HepG2 (cell line): Measurements from ENCODE around the gene ERCC6L2. TPM values are rescaled to one million over a fixed set of nuclear protein-coding genes. Genes with fewer than 3 reads are reported as not detected.

Experiments
- ATAC-seq: fragments of 200-7000 bp; cut with Tn5 transposase; 3 replicates; pipeline ENCODE4 v1.9.1; 2020; ENCODE audit warnings: mild to moderate bottlenecking, moderate library complexity
- BruUV-seq: library from RNA; stranded (reverse); fragments of 400-500 nt; replicated peaks from 2 replicates; lab custom pipeline; 2021; lab: Mats Ljungman, UMichigan
- CTCF ChIA-PET: fragments of 300-600 bp; formaldehyde crosslinking; extraction: SDS; loops from one replicate; lab custom pipeline; 2021; ENCODE audit warnings: low total read pairs, inconsistent platforms, low intra/inter-chr PET ratio; lab: Yijun Ruan, JAX
- POLR2A ChIA-PET: fragments of 350-600 bp; sonication (Branson Sonifier 250); formaldehyde crosslinking; loops from one replicate; lab custom pipeline; 2020; ENCODE audit warnings: antibody characterized with exemption, inconsistent platforms; lab: Yijun Ruan, JAX
- DNase-seq: peaks from one replicate; pipeline ENCODE4 v3.0.0-alpha.2; 2015; ENCODE audit warnings: low spot score
- FAIRE-seq: peaks from 3 replicates; lab custom pipeline; 2011; peaks lifted over from hg19 to GRCh38; lab: Jason Lieb, UNC
- H2AFZ ChIP-seq: one replicate; pipeline ENCODE4 v1.6.1; 2011; ENCODE audit warnings: low read length, inconsistent platforms
- H3K27ac ChIP-seq: fragments of 300-600 bp; 3 replicates; pipeline ENCODE4 v1.8.0; 2011; ENCODE audit warnings: mixed run types, mild to moderate bottlenecking, mixed read lengths, low read length, inconsistent platforms; ENCODE audit not compliant: insufficient read depth; ENCODE audit errors: extremely low read length
- H3K27me3 ChIP-seq, 2 experiments: fragments of 200-600 bp in 1 of 2; 2 replicates in 1 of 2; 3 replicates in 1 of 2; pipeline versions ENCODE4 v1.6.0 to v1.8.0; 2011; ENCODE audit warnings: low read length in 2 of 2, mild to moderate bottlenecking in 2 of 2, moderate library complexity in 2 of 2, inconsistent platforms in 1 of 2; ENCODE audit not compliant: insufficient read depth in 2 of 2, control insufficient read depth in 1 of 2
- H3K36me3 ChIP-seq, 2 experiments: fragments of 200-600 bp in 1 of 2; replicated peaks in 1 of 2; 2 replicates in 1 of 2; 3 replicates in 1 of 2; pipeline versions ENCODE4 v1.5.1 to v1.8.0; 2011; ENCODE audit warnings: low read length in 2 of 2, inconsistent platforms in 1 of 2; ENCODE audit not compliant: insufficient read depth in 2 of 2, control insufficient read depth in 1 of 2
- H3K4me1 ChIP-seq: 2 replicates; pipeline ENCODE4 v1.5.1; 2012; ENCODE audit warnings: low read length, inconsistent platforms; ENCODE audit not compliant: insufficient read depth
- H3K4me2 ChIP-seq: 2 replicates; pipeline ENCODE4 v1.6.0; 2011; ENCODE audit warnings: low read depth, low read length, inconsistent platforms
- H3K4me3 ChIP-seq, 3 experiments: fragments of 200-600 bp in 1 of 3; sonication (generic), shearing (Covaris generic) in 1 of 3; replicated peaks in 1 of 3; 2 replicates each; pipeline ENCODE4 v1.5.1; 2011 to 2016; ENCODE audit warnings: low read length in 3 of 3, inconsistent platforms in 2 of 3, low read depth in 2 of 3, mild to moderate bottlenecking in 2 of 3, control low read depth in 1 of 3, mixed read lengths in 1 of 3; ENCODE audit not compliant: insufficient read depth in 1 of 3
- H3K79me2 ChIP-seq: one replicate; pipeline ENCODE4 v1.6.1; 2011; ENCODE audit warnings: low read length, inconsistent platforms; ENCODE audit not compliant: insufficient read depth
- H3K9ac ChIP-seq: 2 replicates; pipeline ENCODE4 v1.6.0; 2011; ENCODE audit warnings: mild to moderate bottlenecking, low read depth, low read length, inconsistent platforms; ENCODE audit not compliant: insufficient read depth
- H3K9me3 ChIP-seq: 2 replicates; pipeline ENCODE4 v1.5.1; 2012; ENCODE audit warnings: mild to moderate bottlenecking, low read length
- H4K20me1 ChIP-seq: 2 replicates; pipeline ENCODE4 v1.6.0; 2011; ENCODE audit warnings: inconsistent platforms, mild to moderate bottlenecking, low read length, moderate library complexity; ENCODE audit not compliant: insufficient read depth
- ATM ChIP-seq: fragments of 450-650 bp; IDR thresholded peaks from 2 replicates; pipeline ENCODE4 v1.7.1; 2017; ENCODE audit warnings: mild to moderate bottlenecking, borderline replicate concordance
- EZH2 ChIP-seq: conservative IDR thresholded peaks from 2 replicates; pipeline ENCODE4 v1.6.1; 2012; ENCODE audit warnings: mild to moderate bottlenecking, low read depth, low read length, moderate library complexity
- HBP1 ChIP-seq: IDR thresholded peaks from 2 replicates; pipeline ENCODE4 v1.6.1; 2016; ENCODE audit warnings: low read depth, control low read depth
- HNRNPLL ChIP-seq: fragments of 200-400 bp; formaldehyde crosslinking; IDR thresholded peaks from 2 replicates; pipeline ENCODE4 v1.6.1; 2017; ENCODE audit warnings: mild to moderate bottlenecking, low read depth, low read length; ENCODE audit not compliant: poor library complexity, severe bottlenecking
- HOXA5 ChIP-seq: sonication (generic); formaldehyde crosslinking; IDR thresholded peaks from 2 replicates; pipeline ENCODE4 v1.4.0; 2020; ENCODE audit warnings: missing genetic modification reagents
- KLF16 ChIP-seq, 2 experiments: sonication (generic) in 1 of 2; formaldehyde crosslinking in 1 of 2; IDR thresholded peaks; 2 replicates each; pipeline versions ENCODE4 v1.6.1 to v1.8.0; 2016 to 2023; ENCODE audit warnings: missing genetic modification reagents in 2 of 2, missing compliant biosample characterization in 1 of 2
- MAF1 ChIP-seq: sonication (generic); formaldehyde crosslinking; IDR thresholded peaks from 2 replicates; pipeline ENCODE4 v1.5.0; 2020; ENCODE audit warnings: missing genetic modification reagents, borderline replicate concordance
- MED1 ChIP-seq: sonication (generic); formaldehyde crosslinking; IDR thresholded peaks from 2 replicates; pipeline ENCODE4 v1.4.0; 2020; ENCODE audit warnings: missing genetic modification reagents
- NR2F6 ChIP-seq, 2 experiments: IDR thresholded peaks; 2 replicates each; pipeline ENCODE4 v1.6.1; 2016; ENCODE audit warnings: antibody characterized with exemption in 1 of 2, mild to moderate bottlenecking in 1 of 2
- PRPF4 ChIP-seq: fragments of 200-400 bp; formaldehyde crosslinking; IDR thresholded peaks from 2 replicates; pipeline ENCODE4 v1.6.1; 2016; ENCODE audit warnings: low read length, low read depth; ENCODE audit not compliant: poor library complexity, severe bottlenecking
- SCMH1 ChIP-seq: sonication (generic); formaldehyde crosslinking; IDR thresholded peaks from 2 replicates; pipeline ENCODE4 v1.9.0; 2021; ENCODE audit warnings: missing genetic modification reagents, mild to moderate bottlenecking, borderline replicate concordance
- SETDB1 ChIP-seq: sonication (generic); formaldehyde crosslinking; IDR thresholded peaks from 2 replicates; pipeline ENCODE4 v1.5.1; 2020; ENCODE audit warnings: missing genetic modification reagents, mild to moderate bottlenecking, borderline replicate concordance
- TRIM22 ChIP-seq: fragments of 450-650 bp; IDR thresholded peaks from 2 replicates; pipeline ENCODE4 v1.6.1; 2017
- ZNF10 ChIP-seq: sonication (generic); formaldehyde crosslinking; IDR thresholded peaks from 2 replicates; pipeline ENCODE4 v1.4.0; 2020; ENCODE audit warnings: mild to moderate bottlenecking, low read depth, missing genetic modification reagents, borderline replicate concordance
- ZNF136 ChIP-seq: sonication (generic); formaldehyde crosslinking; IDR thresholded peaks from 2 replicates; pipeline ENCODE4 v1.8.1; 2022; ENCODE audit warnings: low read depth, mild to moderate bottlenecking, moderate library complexity, missing genetic modification reagents
- ZNF234 ChIP-seq: sonication (generic); formaldehyde crosslinking; conservative IDR thresholded peaks from 2 replicates; pipeline ENCODE4 v1.5.1; 2020; ENCODE audit warnings: mild to moderate bottlenecking, missing genetic modification reagents
- ZNF367 ChIP-seq: sonication (generic); formaldehyde crosslinking; IDR thresholded peaks from 2 replicates; pipeline ENCODE4 v1.4.0; 2020; ENCODE audit warnings: missing genetic modification reagents, borderline replicate concordance
- ZNF441 ChIP-seq: sonication (generic); formaldehyde crosslinking; IDR thresholded peaks from 2 replicates; pipeline ENCODE4 v1.7.0; 2021; ENCODE audit warnings: missing genetic modification reagents, borderline replicate concordance
- ZNF672 ChIP-seq: sonication (generic); formaldehyde crosslinking; IDR thresholded peaks from 2 replicates; pipeline ENCODE4 v1.8.1; 2022; ENCODE audit warnings: missing genetic modification reagents
- ZNF703 ChIP-seq: sonication (generic); formaldehyde crosslinking; IDR thresholded peaks from 2 replicates; pipeline ENCODE4 v1.5.1; 2020; ENCODE audit warnings: missing genetic modification reagents, mild to moderate bottlenecking, moderate library complexity, borderline replicate concordance
- ZNF720 ChIP-seq: sonication (generic); formaldehyde crosslinking; IDR thresholded peaks from 2 replicates; pipeline ENCODE4 v1.4.0; 2020; ENCODE audit warnings: missing genetic modification reagents
- WGBS: methylation state at CpG from one replicate; pipeline ENCODE4 v1.1.6; 2017; ENCODE audit warnings: low lambda C conversion rate; 5-methylcytosine and 5-hydroxymethylcytosine counted together
- in situ Hi-C: cut with HindIII; loops from 2 replicates; pipeline ENCODE4 v1.10.0; 2017; ENCODE audit warnings: low pct_unique_long_range_greater_than_20kb; ENCODE audit not compliant: extremely low pct_ligation_motif_present
- intact Hi-C: fragments of 100-400 bp; cut with micrococcal nuclease; formaldehyde crosslinking; loops from one replicate; pipeline ENCODE4 v1.10.0; 2022; ENCODE audit not compliant: unreplicated experiment
- polyA plus RNA-seq, 8 experiments: library from polyadenylated mRNA; depleted of rRNA in 3 of 8; stranded (reverse) in 7 of 8; unstranded in 1 of 8; fragments of >200 nt; fragmentation: Illumina TruSeq in 4 of 8; extraction: Trizol in 4 of 8; gene quantifications; 2 replicates each; pipeline versions ENCODE4 v1.2.1 to v1.2.3, GENCODE V29; 2011 to 2016; ENCODE audit warnings: low read depth in 4 of 8, missing spikeins in 1 of 8, mixed read lengths in 1 of 8; ENCODE audit not compliant: insufficient read depth in 1 of 8
- total RNA-seq, 5 experiments: library from RNA; depleted of rRNA; stranded (reverse); fragments of >200 nt; fragmentation: Illumina TruSeq; extraction: Trizol; gene quantifications; 2 replicates each; pipeline ENCODE4 v1.2.3, GENCODE V29; 2016; ENCODE audit warnings: low read depth in 1 of 5

Gene ERCC6L2
- total and polyA plus RNA-seq, 2 of the 13 experiments (the other 11 are each of a cell fraction or from before 2014, with no cell fraction given): 13.4 to 45.9 TPM

- TF ChIP-seq SCMH1 (no peak), HBP1 (CRISPR knock-in tag) (peak; percentile 96), MED1 (peak; percentile 70), ZNF441 (CRISPR knock-in tag) (peak; percentile 73; the same call in 1 of the 2 replicates), EZH2 (no peak), NR2F6 (IDR thresholded peaks at IDR 0.05) (no peak), NR2F6 (CRISPR knock-in tag; IDR thresholded peaks at IDR 0.05) (no peak; the same call in 1 of the 2 replicates), KLF16 (CRISPR knock-in tag; IDR thresholded peaks at IDR 0.05) (peak in 1 of 2 experiments; percentile 78; a peak in 3 of 4 replicates), ZNF136 (0 out of 2 replicates have a peak, but pooled peaks have one; percentile 67), HOXA5 (CRISPR knock-in tag) (peak; percentile 76), ZNF234 (no peak)
Measured at GRCh38 chr9:95875305-95876137, at the start of gene ERCC6L2 (continued).

GRCh38 chr9:95826183-95826838 lies 49.2 kb upstream of the ERCC6L2 start:
- Histone ChIP-seq H3K4me1 (no peaks in the 10 kb centered on the region), H2AFZ (no peak overlapping the region), H3K4me3 (no peak overlapping the region), H3K9me3 (no peaks in the 10 kb centered on the region), H3K4me2 (no peak overlapping the region), H3K79me2 (no peaks in the 10 kb centered on the region), H3K27ac (no peak overlapping the region), H4K20me1 (no peaks in the 10 kb centered on the region), H3K27me3 (peaks cover 0 to 5% of the 10 kb centered on the region in 2 experiments; a peak in 2 of 5 replicates), H3K9ac (no peak overlapping the region), H3K36me3 (no peaks in the 10 kb centered on the region)
- FAIRE-seq (no peak), ATAC-seq (no peak), DNase-seq (no peak)
- WGBS: 18% methylated on average over 8 of the region's 8 CpGs
- CTCF ChIA-PET: no interaction called here
- no TSS peak for BruUV-seq
- intact Hi-C loops: no loop called here
- in situ Hi-C loops: no loop called here
- POLR2A ChIA-PET: no interaction called here
- TF ChIP-seq MAF1 (CRISPR knock-in tag) (no peak), HNRNPLL (no peak), SETDB1 (no peak), TRIM22 (no peak), ZNF703 (no peak), PRPF4 (no peak), ZNF672 (CRISPR knock-in tag) (no peak), ZNF720 (CRISPR knock-in tag) (no peak), ZNF10 (CRISPR knock-in tag) (no peak), ATM (no peak), ZNF367 (no peak)
